Type B pancreatic cell (in vitro differentiated cells): ENCODE measurements around the gene CHN2. TPM values are rescaled to one million over a fixed set of nuclear protein-coding genes. Genes with fewer than 3 reads are reported as not detected.
A peak's percentile ranks its signal among the peaks of the same experiment; 100 is the strongest.

Source experiments
- DNase-seq: peaks from one replicate; pipeline ENCODE4 v3.0.0; 2021; ENCODE audit warnings: mixed read lengths; ENCODE audit not compliant: unreplicated experiment; ENCODE audit errors: extremely low spot score
- H3K27ac Mint-ChIP-seq: 2 replicates; pipeline ENCODE4 v1.8.0; 2021; ENCODE audit warnings: mild to moderate bottlenecking, mixed read lengths
- H3K27me3 Mint-ChIP-seq: 2 replicates; pipeline ENCODE4 v1.8.0; 2021; ENCODE audit warnings: mixed read lengths
- H3K36me3 Mint-ChIP-seq: 2 replicates; pipeline ENCODE4 v1.8.0; 2021; ENCODE audit warnings: mixed read lengths
- H3K4me1 Mint-ChIP-seq: one replicate; pipeline ENCODE4 v1.8.0; 2021; ENCODE audit warnings: mixed read lengths; ENCODE audit not compliant: unreplicated experiment
- H3K4me3 Mint-ChIP-seq: 2 replicates; pipeline ENCODE4 v1.8.0; 2021; ENCODE audit warnings: mild to moderate bottlenecking, mixed read lengths
- H3K9me3 Mint-ChIP-seq: 2 replicates; pipeline ENCODE4 v1.8.0; 2021; ENCODE audit warnings: mixed read lengths
- CTCF ChIP-seq: fragments of 200-600 bp; sonication (generic); conservative IDR thresholded peaks from 2 replicates; pipeline ENCODE4 v1.5.0; 2021; ENCODE audit warnings: antibody characterized with exemption, mild to moderate bottlenecking
- total RNA-seq: library from RNA; stranded (reverse); gene quantifications from 2 replicates; pipeline ENCODE4 v1.2.1, GENCODE V29; 2021; ENCODE audit warnings: low replicate concordance

The CHN2 gene
- total RNA-seq, 1 donor from 2014 or later: 19.7 TPM

DNA sequence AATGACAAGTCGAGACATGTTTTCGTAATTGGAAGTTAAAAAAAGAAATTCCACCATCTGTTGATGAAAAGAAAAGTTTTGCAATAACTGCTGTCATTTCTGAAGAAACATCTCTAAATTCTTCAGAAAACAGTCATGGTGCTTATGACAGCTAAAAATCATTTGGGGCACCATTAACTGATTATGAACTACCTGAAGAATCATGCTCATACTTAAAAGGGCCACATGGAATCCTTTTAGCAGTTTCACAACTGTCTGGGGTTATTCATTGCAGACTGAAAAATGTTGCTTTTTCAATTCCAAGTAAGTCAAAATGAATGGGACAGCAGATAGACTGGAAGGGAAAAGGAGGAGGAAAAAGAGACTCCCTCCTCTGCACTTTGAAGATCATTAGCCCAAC is 134.2 kb downstream of the CHN2 start:
- peaks cover 6% of the 10 kb centered on the region for H3K36me3 Mint-ChIP-seq
- H3K4me1 Mint-ChIP-seq: peaks cover 31% of the 10 kb centered on the region
- no peaks in the 10 kb centered on the region for H3K27me3 Mint-ChIP-seq
- DNase-seq: no peak
- H3K9me3 Mint-ChIP-seq: peaks cover 6% of the 10 kb centered on the region
- peak overlapping the region; percentile 88 for H3K27ac Mint-ChIP-seq
- H3K4me3 Mint-ChIP-seq: peak overlapping the region; percentile 59
- no peak for TF ChIP-seq CTCF

DNA sequence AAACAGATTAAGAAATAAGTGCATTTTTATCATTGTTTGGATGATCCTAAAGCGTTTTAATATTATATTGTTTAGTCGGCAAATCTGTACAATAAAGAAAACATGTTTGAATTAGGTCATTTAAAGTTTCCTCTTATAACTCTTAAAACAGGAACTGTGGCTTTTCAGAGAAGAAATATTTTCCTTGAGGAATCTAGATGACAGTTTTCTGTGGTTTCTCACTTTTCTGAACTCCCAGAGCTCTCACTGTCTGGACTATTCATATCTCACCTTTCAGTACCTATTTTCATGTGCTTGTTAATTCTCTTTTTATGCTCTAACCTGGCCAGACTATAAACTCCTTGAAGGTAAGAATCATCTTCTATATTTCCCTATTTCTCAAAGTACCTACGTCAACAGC is 135.1 kb downstream of the CHN2 start:
- Mint-ChIP-seq H3K27me3 (no peaks in the 10 kb centered on the region), H3K27ac (peak overlapping the region; percentile 88), H3K4me3 (no peak overlapping the region), H3K36me3 (peaks cover 6% of the 10 kb centered on the region), H3K4me1 (peaks cover 31% of the 10 kb centered on the region), H3K9me3 (peaks cover 6% of the 10 kb centered on the region)
- no peak for TF ChIP-seq CTCF
- no peak for DNase-seq

- Mint-ChIP-seq H3K4me3 (no peak overlapping the region), H3K36me3 (peaks cover 6% of the 10 kb centered on the region), H3K9me3 (peaks cover 4% of the 10 kb centered on the region), H3K27me3 (no peaks in the 10 kb centered on the region), H3K27ac (no peak overlapping the region), H3K4me1 (peaks cover 31% of the 10 kb centered on the region)
- TF ChIP-seq CTCF: no peak
- DNase-seq: no peak
Measured at GRCh38 chr7:29330136-29330535, 135.6 kb downstream of the CHN2 start.

GRCh38 chr7:29331163-29331562 is 136.6 kb downstream of the CHN2 start:
- no peak overlapping the region for H3K4me3 Mint-ChIP-seq
- no peak for DNase-seq
- no peaks in the 10 kb centered on the region for H3K9me3 Mint-ChIP-seq
- no peak for TF ChIP-seq CTCF
- H3K27ac Mint-ChIP-seq: no peak overlapping the region
- peaks cover 36% of the 10 kb centered on the region for H3K4me1 Mint-ChIP-seq
- no peaks in the 10 kb centered on the region for H3K27me3 Mint-ChIP-seq
- H3K36me3 Mint-ChIP-seq: peaks cover 6% of the 10 kb centered on the region

DNA sequence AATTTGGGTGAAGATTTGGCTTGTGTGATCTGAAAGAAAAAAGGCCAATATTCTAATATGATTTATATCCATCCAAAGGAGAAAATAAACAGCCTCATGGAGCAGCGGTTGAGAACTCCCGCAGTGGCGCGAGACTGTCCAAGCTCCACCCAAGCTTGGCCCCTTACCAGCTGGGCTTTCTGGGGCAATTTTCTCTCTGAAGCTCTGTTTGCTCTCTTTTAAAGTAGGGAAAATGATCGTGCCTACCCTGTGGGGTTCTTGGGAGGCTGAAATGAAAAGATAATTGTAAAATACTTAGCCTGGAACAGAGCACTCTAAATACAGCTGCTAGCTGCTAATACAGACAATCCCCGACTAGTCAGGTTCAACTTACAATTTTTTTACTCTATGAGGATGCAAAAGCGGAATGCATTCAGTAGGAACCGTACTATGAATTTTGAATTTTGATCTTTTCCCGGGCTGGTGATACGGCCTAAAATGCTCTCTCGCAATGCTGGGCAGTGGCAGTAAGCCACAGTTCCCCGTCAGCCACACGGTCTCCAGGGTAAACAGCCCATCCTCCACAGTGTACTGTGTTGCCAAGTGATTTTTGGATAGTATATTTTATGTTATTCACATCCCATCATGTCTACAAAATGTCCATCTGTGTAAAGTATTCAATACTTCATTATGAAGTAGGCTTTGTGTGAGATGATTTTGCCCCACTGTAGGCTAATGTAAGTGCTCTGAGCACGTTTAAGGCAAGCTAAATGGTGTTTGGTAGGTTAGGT is 137.7 kb downstream of the CHN2 start:
- DNase-seq: no peak
- H3K27me3 Mint-ChIP-seq: no peaks in the 10 kb centered on the region
- no peaks in the 10 kb centered on the region for H3K9me3 Mint-ChIP-seq
- H3K4me1 Mint-ChIP-seq: peaks cover 39% of the 10 kb centered on the region
- H3K27ac Mint-ChIP-seq: no peak overlapping the region
- no peaks in the 10 kb centered on the region for H3K36me3 Mint-ChIP-seq
- no peak for TF ChIP-seq CTCF
- H3K4me3 Mint-ChIP-seq: no peak overlapping the region
